ENCODE data around the gene GSG1L. TPM values are rescaled to one million over a fixed set of nuclear protein-coding genes. Genes with fewer than 3 reads are reported as not detected.

Gene GSG1L
- total and polyA plus RNA-seq, 4 donors = 0.14 to 1.3 (median 0.24) TPM

DNA sequence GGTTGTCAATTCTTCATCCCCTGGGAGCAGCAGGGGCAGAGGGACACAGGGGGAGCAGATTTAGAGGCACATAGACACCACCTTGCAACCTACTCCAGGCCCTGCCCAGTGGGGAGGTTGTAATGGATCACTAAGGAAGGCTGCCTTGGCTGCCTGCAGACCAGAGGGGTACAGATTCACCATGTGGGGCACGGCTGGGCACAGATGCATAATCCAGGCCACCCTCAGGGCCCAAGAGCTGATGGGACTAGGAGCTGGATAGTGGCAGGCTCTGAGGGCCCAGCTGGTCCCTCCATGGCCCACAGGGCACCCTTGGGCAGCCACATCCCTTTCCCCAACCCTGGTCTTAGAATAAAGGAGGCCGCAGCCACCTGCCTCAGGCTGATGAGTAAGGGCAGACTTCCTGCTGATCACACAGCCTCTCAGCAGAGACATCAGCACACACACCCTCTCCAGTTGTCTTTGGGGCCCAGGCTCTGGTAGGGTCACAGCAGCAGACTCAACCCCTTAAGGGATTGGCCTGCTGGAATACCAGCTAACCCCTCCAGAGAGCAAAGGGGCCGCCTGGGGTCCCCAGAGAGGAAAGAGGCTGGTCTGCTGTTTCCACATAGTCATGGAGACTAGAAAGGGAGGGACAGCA, 224.9 kb downstream of the GSG1L start:
- no peak overlapping the region for H3K4me3 ChIP-seq
- TF ChIP-seq, protein P1, sequence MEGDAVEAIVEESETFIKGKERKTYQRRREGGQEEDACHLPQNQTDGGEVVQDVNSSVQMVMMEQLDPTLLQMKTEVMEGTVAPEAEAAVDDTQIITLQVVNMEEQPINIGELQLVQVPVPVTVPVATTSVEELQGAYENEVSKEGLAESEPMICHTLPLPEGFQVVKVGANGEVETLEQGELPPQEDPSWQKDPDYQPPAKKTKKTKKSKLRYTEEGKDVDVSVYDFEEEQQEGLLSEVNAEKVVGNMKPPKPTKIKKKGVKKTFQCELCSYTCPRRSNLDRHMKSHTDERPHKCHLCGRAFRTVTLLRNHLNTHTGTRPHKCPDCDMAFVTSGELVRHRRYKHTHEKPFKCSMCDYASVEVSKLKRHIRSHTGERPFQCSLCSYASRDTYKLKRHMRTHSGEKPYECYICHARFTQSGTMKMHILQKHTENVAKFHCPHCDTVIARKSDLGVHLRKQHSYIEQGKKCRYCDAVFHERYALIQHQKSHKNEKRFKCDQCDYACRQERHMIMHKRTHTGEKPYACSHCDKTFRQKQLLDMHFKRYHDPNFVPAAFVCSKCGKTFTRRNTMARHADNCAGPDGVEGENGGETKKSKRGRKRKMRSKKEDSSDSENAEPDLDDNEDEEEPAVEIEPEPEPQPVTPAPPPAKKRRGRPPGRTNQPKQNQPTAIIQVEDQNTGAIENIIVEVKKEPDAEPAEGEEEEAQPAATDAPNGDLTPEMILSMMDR (IDR thresholded peaks at IDR 0.05; ENCODE audit: control extremely low read depth, extremely low read depth) = no peak
- no peaks in the 10 kb centered on the region for H3K36me3 ChIP-seq (ENCODE audit: control insufficient read depth in 4 of 4, insufficient read depth in 4 of 4, low read length in 4 of 4)
- no peak for ATAC-seq (ENCODE audit: insufficient read depth, low FRiP score)
- H3K9me3 ChIP-seq (ENCODE audit: control insufficient read depth in 4 of 4, insufficient read depth in 3 of 4, low read length in 3 of 4) = peaks cover 0 to 7% (median 1%) of the 10 kb centered on the region in 4 donors
- H3K4me1 ChIP-seq (ENCODE audit: control insufficient read depth in 5 of 5, insufficient read depth in 5 of 5, low read length in 5 of 5) = no peaks in the 10 kb centered on the region
- 73 to 83% methylated on average over 3 of the region's 3 CpGs for WGBS, 2 donors
- no peak overlapping the region for H3K27ac ChIP-seq (ENCODE audit: low read depth in 1 of 2, low read length in 1 of 2)
- peaks cover 0 to 5% (median 2%) of the 10 kb centered on the region in 3 donors for H3K27me3 ChIP-seq (ENCODE audit: control insufficient read depth in 3 of 3, insufficient read depth in 3 of 3, low read length in 2 of 3)
- H3K9ac ChIP-seq (ENCODE audit: insufficient read depth in 1 of 2, low read length in 2 of 2) = no peak overlapping the region
- no peak for DNase-seq

DNA sequence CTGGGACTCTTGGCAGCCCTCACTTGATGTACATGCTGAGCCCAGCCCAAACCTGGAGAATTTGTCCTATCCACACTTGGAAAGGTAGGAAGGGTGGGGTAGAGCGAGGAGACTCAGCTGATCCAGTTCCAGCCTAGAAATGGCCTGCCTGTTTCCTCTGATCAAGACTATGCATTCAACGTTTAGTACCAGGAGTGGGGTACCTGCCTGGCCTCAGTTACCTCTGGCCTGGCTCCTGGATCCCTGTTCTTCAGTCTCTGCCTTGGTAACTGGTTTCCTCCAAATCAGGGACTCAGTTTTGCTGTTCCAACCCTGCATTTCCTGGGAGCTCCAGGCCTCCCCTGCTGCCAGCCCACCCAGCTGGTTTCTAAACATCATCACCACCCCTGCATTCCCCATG, 233.5 kb downstream of the GSG1L start:
- no peak overlapping the region for H3K9ac ChIP-seq (ENCODE audit: insufficient read depth in 1 of 2, low read length in 2 of 2)
- DNase-seq (no peak), ATAC-seq (ENCODE audit: insufficient read depth, low FRiP score) (no peak)
- peaks cover 0 to 5% (median 2%) of the 10 kb centered on the region in 4 donors for H3K9me3 ChIP-seq (ENCODE audit: control insufficient read depth in 4 of 4, insufficient read depth in 3 of 4, low read length in 3 of 4)
- H3K4me1 ChIP-seq (ENCODE audit: control insufficient read depth in 5 of 5, insufficient read depth in 5 of 5, low read length in 5 of 5) = no peaks in the 10 kb centered on the region
- H3K36me3 ChIP-seq (ENCODE audit: control insufficient read depth in 4 of 4, insufficient read depth in 4 of 4, low read length in 4 of 4) = no peaks in the 10 kb centered on the region
- H3K27ac ChIP-seq (ENCODE audit: low read depth in 1 of 2, low read length in 1 of 2) = no peak overlapping the region
- WGBS, 2 donors = 81 to 91% methylated on average over 2 of the region's 2 CpGs
- TF ChIP-seq, protein P1 (IDR thresholded peaks at IDR 0.05; ENCODE audit: control extremely low read depth, extremely low read depth) = no peak
- H3K27me3 ChIP-seq (ENCODE audit: control insufficient read depth in 3 of 3, insufficient read depth in 3 of 3, low read length in 2 of 3) = no peaks in the 10 kb centered on the region
- H3K4me3 ChIP-seq = no peak overlapping the region

DNA sequence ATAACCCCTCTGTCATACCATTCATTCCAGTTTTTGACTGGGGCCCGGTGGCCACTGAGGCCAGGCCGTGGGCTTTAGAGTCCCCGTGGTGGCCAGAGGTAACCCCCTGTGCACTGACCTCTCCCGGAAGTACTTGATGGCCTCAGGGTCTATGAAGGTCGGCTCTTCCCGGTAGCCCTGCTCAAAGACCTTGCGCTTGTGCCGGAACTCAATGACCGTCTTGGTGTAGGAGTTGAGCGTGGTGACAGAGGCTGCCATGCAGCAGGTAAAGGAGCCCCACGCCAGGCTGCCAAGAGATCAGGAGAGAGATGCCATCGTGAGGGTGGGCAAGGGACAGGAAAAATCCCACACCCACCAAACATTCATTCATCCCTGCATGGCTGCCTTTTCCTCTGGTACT, 234.8 kb downstream of the GSG1L start:
- Histone ChIP-seq H3K4me1 (ENCODE audit: control insufficient read depth in 5 of 5, insufficient read depth in 5 of 5, low read length in 5 of 5) (no peaks in the 10 kb centered on the region), H3K27ac (ENCODE audit: low read depth in 1 of 2, low read length in 1 of 2) (no peak overlapping the region), H3K27me3 (ENCODE audit: control insufficient read depth in 3 of 3, insufficient read depth in 3 of 3, low read length in 2 of 3) (no peaks in the 10 kb centered on the region), H3K9me3 (ENCODE audit: control insufficient read depth in 4 of 4, insufficient read depth in 3 of 4, low read length in 3 of 4) (peaks cover 0 to 7% (median 2%) of the 10 kb centered on the region in 4 donors), H3K4me3 (no peak overlapping the region), H3K36me3 (ENCODE audit: control insufficient read depth in 4 of 4, insufficient read depth in 4 of 4, low read length in 4 of 4) (no peaks in the 10 kb centered on the region), H3K9ac (ENCODE audit: insufficient read depth in 1 of 2, low read length in 2 of 2) (no peak overlapping the region)
- WGBS, 2 donors = 90 to 95% methylated on average over 11 to 12 of the region's 12 CpGs
- TF ChIP-seq, protein P1 (IDR thresholded peaks at IDR 0.05; ENCODE audit: control extremely low read depth, extremely low read depth) = no peak
- ATAC-seq (ENCODE audit: insufficient read depth, low FRiP score) (no peak), DNase-seq (no peak)

DNA sequence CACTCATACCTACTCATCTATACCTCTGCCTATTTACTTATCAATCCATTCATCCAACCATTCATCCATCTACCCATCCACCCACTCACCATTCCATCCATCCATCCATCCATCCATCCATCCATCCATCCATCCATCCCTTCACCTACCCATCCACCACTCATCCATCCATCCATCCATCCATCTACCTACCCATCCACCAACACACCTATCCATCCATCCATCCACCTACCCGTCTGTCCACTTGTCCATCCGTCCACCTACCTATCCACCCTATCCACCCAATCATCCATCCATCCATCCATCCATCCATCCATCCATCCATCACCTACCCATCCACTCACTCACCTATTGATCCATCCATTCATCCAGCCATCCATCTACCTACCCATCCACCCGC, 235.7 kb downstream of the GSG1L start:
- Histone ChIP-seq H3K27ac (ENCODE audit: low read depth in 1 of 2, low read length in 1 of 2) (no peak overlapping the region), H3K9me3 (ENCODE audit: control insufficient read depth in 4 of 4, insufficient read depth in 3 of 4, low read length in 3 of 4) (peaks cover 0 to 7% (median 2%) of the 10 kb centered on the region in 4 donors), H3K36me3 (ENCODE audit: control insufficient read depth in 4 of 4, insufficient read depth in 4 of 4, low read length in 4 of 4) (no peaks in the 10 kb centered on the region), H3K4me1 (ENCODE audit: control insufficient read depth in 5 of 5, insufficient read depth in 5 of 5, low read length in 5 of 5) (peaks cover 0 to 6% (median 0%) of the 10 kb centered on the region in 5 donors), H3K27me3 (ENCODE audit: control insufficient read depth in 3 of 3, insufficient read depth in 3 of 3, low read length in 2 of 3) (peaks cover 0 to 2% (median 0%) of the 10 kb centered on the region in 3 donors), H3K4me3 (no peak overlapping the region), H3K9ac (ENCODE audit: insufficient read depth in 1 of 2, low read length in 2 of 2) (no peak overlapping the region)
- DNase-seq (no peak), ATAC-seq (ENCODE audit: insufficient read depth, low FRiP score) (no peak)
- 71 to 87% methylated on average over 3 of the region's 3 CpGs for WGBS, 2 donors
- TF ChIP-seq, protein P1 (IDR thresholded peaks at IDR 0.05; ENCODE audit: control extremely low read depth, extremely low read depth) = no peak
